ENCODE measurements around the gene SUSD6.

GRCh38 chr14:69605738-69606137, 5.7 kb upstream of the SUSD6 start:
- TF ChIP-seq EZH2 (IDR thresholded peaks at IDR 0.05; ENCODE audit: borderline replicate concordance, insufficient read depth, low read depth, low read length, poor library complexity, severe bottlenecking), result no peak
- TF ChIP-seq CTCF (IDR thresholded peaks at IDR 0.05), result no peak

All from B cell (primary cell).